ENCODE results near the gene KRT72. TPM values are rescaled to one million over a fixed set of nuclear protein-coding genes. Genes with fewer than 3 reads are reported as not detected.

KRT72 gene
- total RNA-seq, 1 experiment from 2014 or later: 0.17 TPM

DNA sequence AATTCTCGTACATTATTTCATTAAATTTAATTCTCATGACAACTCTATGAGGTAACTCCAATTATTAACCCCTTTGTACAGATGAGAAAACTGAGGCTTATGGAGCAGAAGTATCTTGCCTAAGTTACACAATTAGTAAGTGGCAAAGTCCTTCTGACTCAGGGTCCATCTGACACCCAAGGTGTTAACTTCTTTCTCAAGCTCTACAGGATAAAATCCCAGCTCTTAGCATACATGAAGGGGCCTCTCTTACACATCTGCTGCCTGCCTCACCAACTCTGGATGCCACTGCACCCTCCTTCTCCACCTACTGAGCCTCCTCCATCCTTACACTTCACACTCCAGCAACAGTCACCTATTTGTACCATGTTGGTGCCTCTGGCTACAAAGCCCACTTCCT, 4.3 kb upstream of the KRT72 start:
- Histone ChIP-seq H3K9ac (ENCODE audit: low read length) (no peak overlapping the region), H3K4me3 (replicated peaks in 1 of 2; ENCODE audit: low read depth in 1 of 2, low read length in 2 of 2) (no peak overlapping the region), H3K36me3 (ENCODE audit: control insufficient read depth in 1 of 2, insufficient read depth in 2 of 2, low read length in 2 of 2) (no peaks in the 10 kb centered on the region), H3K9me2 (ENCODE audit: insufficient read depth) (no peaks in the 10 kb centered on the region), H3K4me1 (ENCODE audit: control insufficient read depth in 1 of 2, insufficient read depth in 2 of 2, low read length in 2 of 2) (peaks cover 0 to 21% of the 10 kb centered on the region in 2 experiments; a peak in 3 of 4 replicates), H3K79me2 (ENCODE audit: insufficient read depth, low read length) (no peaks in the 10 kb centered on the region), H2AFZ (ENCODE audit: low read depth, low read length, poor library complexity, severe bottlenecking) (no peak overlapping the region), H3K27me3 (ENCODE audit: insufficient read depth, low read length) (no peaks in the 10 kb centered on the region), H3K9me3 (ENCODE audit: control insufficient read depth in 1 of 2, insufficient read depth in 1 of 2, low read depth in 1 of 2, low read length in 2 of 2) (no peaks in the 10 kb centered on the region), H4K20me1 (ENCODE audit: insufficient read depth) (no peaks in the 10 kb centered on the region), H3K4me2 (ENCODE audit: low read length) (no peak overlapping the region), H3K27ac (ENCODE audit: low read depth, low read length) (no peak overlapping the region)
- DNase-seq (ENCODE audit: low read depth, low spot score) (no peak), ATAC-seq (no peak)
- ChIA-PET POLR2A (no interaction called here), CTCF (no interaction called here), RAD21 (ENCODE audit: low non-redundant PET in 1 of 2, low total read pairs in 2 of 2, uncharacterized antibody in 2 of 2, unreplicated experiment in 2 of 2) (no interaction called here)
- TF ChIP-seq EZH2 (IDR thresholded peaks at IDR 0.05) (no peak), CEBPB (IDR thresholded peaks at IDR 0.05; ENCODE audit: low read depth) (no peak), POLR2A (IDR thresholded peaks at IDR 0.05; ENCODE audit: borderline replicate concordance, extremely low read depth, insufficient read depth, insufficient read length) (no peak)
- TF ChIP-seq, protein P1, sequence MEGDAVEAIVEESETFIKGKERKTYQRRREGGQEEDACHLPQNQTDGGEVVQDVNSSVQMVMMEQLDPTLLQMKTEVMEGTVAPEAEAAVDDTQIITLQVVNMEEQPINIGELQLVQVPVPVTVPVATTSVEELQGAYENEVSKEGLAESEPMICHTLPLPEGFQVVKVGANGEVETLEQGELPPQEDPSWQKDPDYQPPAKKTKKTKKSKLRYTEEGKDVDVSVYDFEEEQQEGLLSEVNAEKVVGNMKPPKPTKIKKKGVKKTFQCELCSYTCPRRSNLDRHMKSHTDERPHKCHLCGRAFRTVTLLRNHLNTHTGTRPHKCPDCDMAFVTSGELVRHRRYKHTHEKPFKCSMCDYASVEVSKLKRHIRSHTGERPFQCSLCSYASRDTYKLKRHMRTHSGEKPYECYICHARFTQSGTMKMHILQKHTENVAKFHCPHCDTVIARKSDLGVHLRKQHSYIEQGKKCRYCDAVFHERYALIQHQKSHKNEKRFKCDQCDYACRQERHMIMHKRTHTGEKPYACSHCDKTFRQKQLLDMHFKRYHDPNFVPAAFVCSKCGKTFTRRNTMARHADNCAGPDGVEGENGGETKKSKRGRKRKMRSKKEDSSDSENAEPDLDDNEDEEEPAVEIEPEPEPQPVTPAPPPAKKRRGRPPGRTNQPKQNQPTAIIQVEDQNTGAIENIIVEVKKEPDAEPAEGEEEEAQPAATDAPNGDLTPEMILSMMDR (IDR thresholded peaks at IDR 0.05 in 2 of 3, conservative IDR thresholded peaks at IDR 0.05 in 1 of 3; ENCODE audit: borderline replicate concordance in 1 of 3, insufficient read depth in 1 of 3, low read depth in 2 of 3, low read length in 2 of 3): no peak
- intact Hi-C loops (cut with micrococcal nuclease): no loop called here
- no TSS peak for BruUV-seq (replicated peaks)

DNA sequence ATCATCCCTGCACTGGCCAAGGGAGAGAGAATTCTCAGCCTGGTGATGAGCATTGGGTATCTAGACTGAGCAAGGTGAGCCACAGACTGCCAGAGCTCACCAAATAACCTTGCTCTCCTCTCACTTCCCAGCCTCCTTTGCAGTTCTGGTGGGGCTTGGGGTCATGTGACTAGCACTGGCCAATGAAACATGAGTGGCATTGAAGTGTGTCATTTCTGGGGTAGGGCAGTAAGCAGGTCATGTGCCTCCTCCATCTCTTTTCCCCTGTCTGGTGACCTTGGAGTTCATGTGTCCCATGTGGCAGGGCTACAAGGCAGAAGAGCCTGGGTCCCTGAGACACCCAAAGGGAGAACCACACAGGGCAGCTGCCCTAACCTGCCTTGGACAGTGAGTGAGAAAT, 3.6 kb upstream of the KRT72 start:
- ATAC-seq (peak; percentile 42; the same call in 1 of the 2 replicates), DNase-seq (ENCODE audit: low read depth, low spot score) (no peak)
- H3K9ac ChIP-seq (ENCODE audit: low read length): no peak overlapping the region
- ChIA-PET POLR2A (no interaction called here), RAD21 (ENCODE audit: low non-redundant PET in 1 of 2, low total read pairs in 2 of 2, uncharacterized antibody in 2 of 2, unreplicated experiment in 2 of 2) (no interaction called here), CTCF (no interaction called here)
- H3K27ac ChIP-seq (ENCODE audit: low read depth, low read length): no peak overlapping the region
- H3K9me3 ChIP-seq (ENCODE audit: control insufficient read depth in 1 of 2, insufficient read depth in 1 of 2, low read depth in 1 of 2, low read length in 2 of 2): no peaks in the 10 kb centered on the region
- no peak overlapping the region for H2AFZ ChIP-seq (ENCODE audit: low read depth, low read length, poor library complexity, severe bottlenecking)
- H3K36me3 ChIP-seq (ENCODE audit: control insufficient read depth in 1 of 2, insufficient read depth in 2 of 2, low read length in 2 of 2): no peaks in the 10 kb centered on the region
- no peaks in the 10 kb centered on the region for H3K79me2 ChIP-seq (ENCODE audit: insufficient read depth, low read length)
- no peak overlapping the region for H3K4me2 ChIP-seq (ENCODE audit: low read length)
- H4K20me1 ChIP-seq (ENCODE audit: insufficient read depth): no peaks in the 10 kb centered on the region
- TF ChIP-seq JUND (IDR thresholded peaks at IDR 0.05) (no peak), SRF (IDR thresholded peaks at IDR 0.05; ENCODE audit: low read depth) (no peak), ZFX (IDR thresholded peaks at IDR 0.05) (no peak), SP1 (IDR thresholded peaks at IDR 0.05; ENCODE audit: low read depth) (no peak), RAD21 (IDR thresholded peaks at IDR 0.05; ENCODE audit: low read depth) (no peak), MAX (IDR thresholded peaks at IDR 0.05) (no peak), YY1 (IDR thresholded peaks at IDR 0.05; ENCODE audit: extremely low read depth, insufficient replicate concordance, low read depth, low read length) (no peak), EZH2phosphoT487 (IDR thresholded peaks at IDR 0.05; ENCODE audit: borderline replicate concordance) (no peak), POLR2AphosphoS5 (IDR thresholded peaks at IDR 0.05; ENCODE audit: low read depth, low read length) (no peak), EZH2 (IDR thresholded peaks at IDR 0.05) (no peak), FOSL1 (IDR thresholded peaks at IDR 0.05; ENCODE audit: low read depth) (no peak), CBX3 (IDR thresholded peaks at IDR 0.05; ENCODE audit: low read depth) (no peak)
- TF ChIP-seq, protein P1 (IDR thresholded peaks at IDR 0.05 in 2 of 3, conservative IDR thresholded peaks at IDR 0.05 in 1 of 3; ENCODE audit: borderline replicate concordance in 1 of 3, insufficient read depth in 1 of 3, low read depth in 2 of 3, low read length in 2 of 3): no peak
- H3K4me3 ChIP-seq (replicated peaks in 1 of 2; ENCODE audit: low read depth in 1 of 2, low read length in 2 of 2): no peak overlapping the region
- H3K4me1 ChIP-seq (ENCODE audit: control insufficient read depth in 1 of 2, insufficient read depth in 2 of 2, low read length in 2 of 2): peaks cover 0 to 21% of the 10 kb centered on the region in 2 experiments; a peak in 3 of 4 replicates
- no peaks in the 10 kb centered on the region; the same call in 1 of the 2 replicates for H3K27me3 ChIP-seq (ENCODE audit: insufficient read depth, low read length)
- intact Hi-C loops (cut with micrococcal nuclease): no loop called here
- no peaks in the 10 kb centered on the region for H3K9me2 ChIP-seq (ENCODE audit: insufficient read depth)
- no TSS peak for BruUV-seq (replicated peaks)

Data from HCT116 (cell line).